ENCODE results near the gene KRTAP10-9. TPM values are rescaled to one million over a fixed set of nuclear protein-coding genes. Genes with fewer than 3 reads are reported as not detected.
"Not testable (repeated sequence)": the region's sequence is repeated elsewhere in the genome, so short reads cannot be mapped to it uniquely, and the experiment has no call there.

The KRTAP10-9 gene
- total and polyA plus RNA-seq, 7 experiments from 2014 or later: not detected

GRCh38 chr21:44589586-44590305 lies 37.1 kb upstream of the KRTAP10-9 start:
- ChIA-PET CTCF (no interaction called here), POLR2A (no interaction called here)
- H3K4me1 ChIP-seq (ENCODE audit: control insufficient read depth in 2 of 2, insufficient read depth in 2 of 2, low read length in 2 of 2): no peaks in the 10 kb centered on the region
- no peaks in the 10 kb centered on the region for H3K27me3 ChIP-seq (ENCODE audit: control insufficient read depth in 2 of 2, insufficient read depth in 2 of 2, low read length in 2 of 2)
- H3K36me3 ChIP-seq (ENCODE audit: control insufficient read depth in 2 of 3, insufficient read depth in 3 of 3, low read length in 3 of 3): no peaks in the 10 kb centered on the region
- no peak overlapping the region for H3K4me3 ChIP-seq (ENCODE audit: low read length)
- H3K9me3 ChIP-seq (ENCODE audit: control insufficient read depth in 2 of 3, low read length in 3 of 3): no peaks in the 10 kb centered on the region
- no peak overlapping the region for H3K27ac ChIP-seq (ENCODE audit: low read depth, low read length)
- DNase-seq (no peak), ATAC-seq (no peak)
- H3K9me3 Mint-ChIP-seq: peaks cover 0 to 6% (median 0%) of the 10 kb centered on the region in 11 donors
- H3K36me3 Mint-ChIP-seq: peaks cover 0 to 4% (median 0%) of the 10 kb centered on the region in 5 donors
- H3K27ac Mint-ChIP-seq: peak overlapping the region in 1 of 9 donors; percentile 28
- peaks cover 0 to 38% (median 21%) of the 10 kb centered on the region in 5 donors for H3K27me3 Mint-ChIP-seq
- intact Hi-C loops (cut with micrococcal nuclease): loop anchor here (2.0 to 10.0 kb wide), 2 partner anchors 49 to 65 kb away; partner anchors contain the start of genes KRTAP12-3 (in 1 of the 2) and KRTAP12-4 (in 1 of the 2)
- peaks cover 0 to 2% (median 0%) of the 10 kb centered on the region in 7 donors for H3K4me1 Mint-ChIP-seq
- H3K4me3 Mint-ChIP-seq: no peak overlapping the region

- H3K9me3 ChIP-seq (ENCODE audit: control insufficient read depth in 2 of 3, low read length in 3 of 3): no peaks in the 10 kb centered on the region
- CTCF ChIA-PET: no interaction called here
- no peak overlapping the region for H3K4me3 Mint-ChIP-seq
- intact Hi-C loops (cut with micrococcal nuclease): loop anchor here in 1 of 2 donors (2.0 kb wide), 1 partner anchor 48 kb away; no protein-coding TSS in a partner anchor
- H3K27ac ChIP-seq (ENCODE audit: low read depth, low read length): no peak overlapping the region
- DNase-seq: no peak
- H3K4me1 Mint-ChIP-seq: peaks cover 0 to 5% (median 2%) of the 10 kb centered on the region in 7 donors
- no peaks in the 10 kb centered on the region for H3K27me3 ChIP-seq (ENCODE audit: control insufficient read depth in 2 of 2, insufficient read depth in 2 of 2, low read length in 2 of 2)
- H3K4me1 ChIP-seq (ENCODE audit: control insufficient read depth in 2 of 2, insufficient read depth in 2 of 2, low read length in 2 of 2): no peaks in the 10 kb centered on the region
- POLR2A ChIA-PET: no interaction called here
- H3K27me3 Mint-ChIP-seq: peaks cover 0 to 36% (median 21%) of the 10 kb centered on the region in 5 donors
- H3K36me3 ChIP-seq (ENCODE audit: control insufficient read depth in 2 of 3, insufficient read depth in 3 of 3, low read length in 3 of 3): no peaks in the 10 kb centered on the region
- H3K4me3 ChIP-seq (ENCODE audit: low read length): no peak overlapping the region
- no peak overlapping the region for H3K27ac Mint-ChIP-seq
- peaks cover 0 to 6% (median 0%) of the 10 kb centered on the region in 11 donors for H3K9me3 Mint-ChIP-seq
- ATAC-seq: no peak
- H3K36me3 Mint-ChIP-seq: peaks cover 0 to 4% (median 0%) of the 10 kb centered on the region in 5 donors
These were observed 36.6 kb upstream of the KRTAP10-9 start for GRCh38 chr21:44590311-44590721.

- POLR2A ChIA-PET; DNase-seq; H3K4me3 Mint-ChIP-seq; H3K9me3 ChIP-seq (ENCODE audit: control insufficient read depth in 2 of 3, low read length in 3 of 3); H3K27me3 ChIP-seq (ENCODE audit: control insufficient read depth in 2 of 2, insufficient read depth in 2 of 2, low read length in 2 of 2); CTCF ChIA-PET; H3K36me3 ChIP-seq (ENCODE audit: control insufficient read depth in 2 of 3, insufficient read depth in 3 of 3, low read length in 3 of 3); ATAC-seq; H3K27ac ChIP-seq (ENCODE audit: low read depth, low read length); H3K4me1 Mint-ChIP-seq; H3K9me3 Mint-ChIP-seq; H3K4me3 ChIP-seq (ENCODE audit: low read length); H3K36me3 Mint-ChIP-seq; H3K4me1 ChIP-seq (ENCODE audit: control insufficient read depth in 2 of 2, insufficient read depth in 2 of 2, low read length in 2 of 2): not testable (repeated sequence)
- peak overlapping the region in 1 of 9 donors; percentile 78 for H3K27ac Mint-ChIP-seq
- intact Hi-C loops (cut with micrococcal nuclease): loop anchor here in 1 of 2 donors (2.0 kb wide), 1 partner anchor 48 kb away; no protein-coding TSS in a partner anchor
- H3K27me3 Mint-ChIP-seq: peaks cover 0 to 29% (median 15%) of the 10 kb centered on the region in 5 donors
These were observed 35.7 kb upstream of the KRTAP10-9 start for GRCh38 chr21:44590897-44591800.

GRCh38 chr21:44591801-44592130 lies 35.1 kb upstream of the KRTAP10-9 start:
- peaks cover 0 to 25% (median 9%) of the 10 kb centered on the region in 5 donors for H3K27me3 Mint-ChIP-seq
- H3K27ac Mint-ChIP-seq; DNase-seq; H3K36me3 ChIP-seq (ENCODE audit: control insufficient read depth in 2 of 3, insufficient read depth in 3 of 3, low read length in 3 of 3); H3K9me3 Mint-ChIP-seq; H3K27me3 ChIP-seq (ENCODE audit: control insufficient read depth in 2 of 2, insufficient read depth in 2 of 2, low read length in 2 of 2); ATAC-seq; H3K4me3 Mint-ChIP-seq; CTCF ChIA-PET; H3K4me1 Mint-ChIP-seq; H3K36me3 Mint-ChIP-seq; H3K4me3 ChIP-seq (ENCODE audit: low read length); H3K27ac ChIP-seq (ENCODE audit: low read depth, low read length); H3K4me1 ChIP-seq (ENCODE audit: control insufficient read depth in 2 of 2, insufficient read depth in 2 of 2, low read length in 2 of 2); H3K9me3 ChIP-seq (ENCODE audit: control insufficient read depth in 2 of 3, low read length in 3 of 3): not testable (repeated sequence)
- POLR2A ChIA-PET: interaction anchor here (1.1 kb wide), 1 partner anchor 66 kb away, joined by 3 read pairs; the partner anchor contains the start of gene KRTAP12-3
- intact Hi-C loops (cut with micrococcal nuclease): loop anchor here (1.0 to 2.0 kb wide), 2 partner anchors 18 to 47 kb away; partner anchors contain the start of gene KRTAP10-4 (in 1 of the 2)

- Mint-ChIP-seq H3K4me1 (peaks cover 0 to 6% (median 2%) of the 10 kb centered on the region in 7 donors), H3K27me3 (peaks cover 0 to 17% (median 5%) of the 10 kb centered on the region in 5 donors), H3K9me3 (no peaks in the 10 kb centered on the region), H3K27ac (peak within 1 kb of the TSS in 1 of 9 donors; percentile 70), H3K4me3 (peak within 1 kb of the TSS in 1 of 10 donors; percentile 12), H3K36me3 (no peaks in the 10 kb centered on the region)
- DNase-seq (no peak), ATAC-seq (no peak)
- intact Hi-C loops (cut with micrococcal nuclease): loop anchor here in 1 of 2 donors (1.0 kb wide), 1 partner anchor 19 kb away; the partner anchor contains the start of gene KRTAP10-4
- no peaks in the 10 kb centered on the region for H3K9me3 ChIP-seq (ENCODE audit: control insufficient read depth in 2 of 3, low read length in 3 of 3)
- no peak within 1 kb of the TSS for H3K27ac ChIP-seq (ENCODE audit: low read depth, low read length)
- no peaks in the 10 kb centered on the region for H3K27me3 ChIP-seq (ENCODE audit: control insufficient read depth in 2 of 2, insufficient read depth in 2 of 2, low read length in 2 of 2)
- ChIA-PET POLR2A (interaction anchor here (1.1 kb wide), 1 partner anchor 65 kb away, joined by 3 read pairs; the partner anchor contains the start of gene KRTAP12-3), CTCF (no interaction called here)
- H3K4me3 ChIP-seq (ENCODE audit: low read length): no peak within 1 kb of the TSS
- no peaks in the 10 kb centered on the region for H3K36me3 ChIP-seq (ENCODE audit: control insufficient read depth in 2 of 3, insufficient read depth in 3 of 3, low read length in 3 of 3)
- H3K4me1 ChIP-seq (ENCODE audit: control insufficient read depth in 2 of 2, insufficient read depth in 2 of 2, low read length in 2 of 2): no peaks in the 10 kb centered on the region
These were observed 34.2 kb upstream of the KRTAP10-9 start, which contains the start of gene KRTAP10-6 for GRCh38 chr21:44592446-44593311. TSS of gene KRTAP10-6 (minus strand) at chr21:44592505. CDS start at chr21:44592484, 21 bp downstream.

Measured in naive thymus-derived CD4-positive, alpha-beta T cell (primary cell).